ENCODE data around the gene DCAF4.
"Not testable (repeated sequence)": the region's sequence is repeated elsewhere in the genome, so short reads cannot be mapped to it uniquely, and the experiment has no call there.

The DCAF4 gene

DNA sequence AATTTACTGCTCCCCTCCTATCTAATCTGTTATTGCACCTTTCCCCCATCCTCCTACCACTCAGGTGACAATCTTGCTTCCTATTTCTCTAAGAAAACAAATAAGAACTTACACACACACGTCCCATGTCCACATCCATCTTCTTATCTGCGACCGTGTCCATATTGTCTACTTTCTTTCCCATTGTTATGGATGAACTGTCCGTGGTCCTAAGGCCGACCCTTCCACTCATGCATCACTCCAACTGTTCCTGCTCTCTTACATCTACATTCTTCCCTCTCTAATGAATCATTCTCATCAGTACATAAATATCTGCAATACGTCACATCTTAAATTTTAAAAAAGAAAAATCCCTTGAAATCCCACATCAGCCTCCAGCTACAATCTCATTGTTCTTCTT lies 70.7 kb downstream of the DCAF4 start:
- DNase-seq (ENCODE audit: extremely low spot score), result no peak
- TF ChIP-seq, protein P1, sequence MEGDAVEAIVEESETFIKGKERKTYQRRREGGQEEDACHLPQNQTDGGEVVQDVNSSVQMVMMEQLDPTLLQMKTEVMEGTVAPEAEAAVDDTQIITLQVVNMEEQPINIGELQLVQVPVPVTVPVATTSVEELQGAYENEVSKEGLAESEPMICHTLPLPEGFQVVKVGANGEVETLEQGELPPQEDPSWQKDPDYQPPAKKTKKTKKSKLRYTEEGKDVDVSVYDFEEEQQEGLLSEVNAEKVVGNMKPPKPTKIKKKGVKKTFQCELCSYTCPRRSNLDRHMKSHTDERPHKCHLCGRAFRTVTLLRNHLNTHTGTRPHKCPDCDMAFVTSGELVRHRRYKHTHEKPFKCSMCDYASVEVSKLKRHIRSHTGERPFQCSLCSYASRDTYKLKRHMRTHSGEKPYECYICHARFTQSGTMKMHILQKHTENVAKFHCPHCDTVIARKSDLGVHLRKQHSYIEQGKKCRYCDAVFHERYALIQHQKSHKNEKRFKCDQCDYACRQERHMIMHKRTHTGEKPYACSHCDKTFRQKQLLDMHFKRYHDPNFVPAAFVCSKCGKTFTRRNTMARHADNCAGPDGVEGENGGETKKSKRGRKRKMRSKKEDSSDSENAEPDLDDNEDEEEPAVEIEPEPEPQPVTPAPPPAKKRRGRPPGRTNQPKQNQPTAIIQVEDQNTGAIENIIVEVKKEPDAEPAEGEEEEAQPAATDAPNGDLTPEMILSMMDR (IDR thresholded peaks at IDR 0.05; ENCODE audit: control extremely low read depth, extremely low read depth, low read depth, missing control alignments), result no peak
- ChIA-PET CTCF (interaction anchor here (1.0 kb wide), 1 partner anchor 10 kb away, joined by 3 read pairs; no protein-coding TSS in a partner anchor), POLR2A (no interaction called here)

DNA sequence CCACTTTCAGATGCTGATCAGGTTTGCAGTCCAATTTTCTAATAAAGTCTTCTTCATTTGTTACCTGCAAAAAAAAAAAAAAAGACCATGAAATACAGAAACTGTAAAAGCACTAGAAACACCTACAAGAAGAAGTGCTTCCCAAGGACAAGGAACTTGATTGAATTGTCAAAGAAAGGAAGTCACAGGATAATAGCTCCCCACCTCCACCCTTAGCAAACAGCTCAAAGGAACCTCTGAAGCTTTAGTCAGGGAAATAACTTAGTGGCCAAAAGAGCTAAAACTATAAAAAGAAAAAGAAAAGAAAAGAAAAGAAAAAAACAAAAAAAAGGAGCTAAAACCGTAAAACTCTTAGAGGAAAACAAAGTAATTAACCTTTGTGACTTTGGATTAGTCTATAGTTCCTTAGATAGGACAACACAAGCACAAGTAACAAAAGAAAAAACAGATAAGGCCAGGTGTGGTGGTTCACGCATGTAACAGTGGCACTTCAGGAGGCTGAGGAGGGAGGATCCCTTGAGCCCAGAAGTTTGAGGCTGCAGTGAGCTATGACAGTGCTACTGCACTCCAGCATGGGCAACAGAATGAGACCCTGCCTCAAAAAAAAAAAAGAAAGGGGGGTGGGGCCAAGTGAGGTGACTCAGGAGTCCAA lies 72.1 kb downstream of the DCAF4 start:
- POLR2A ChIA-PET, result no interaction called here
- DNase-seq (ENCODE audit: extremely low spot score), result no peak
- CTCF ChIA-PET, result interaction anchor here (1.1 kb wide), 1 partner anchor 50 kb away, joined by 3 read pairs; no protein-coding TSS in a partner anchor

GRCh38 chr14:72999316-72999715 lies 73.1 kb downstream of the DCAF4 start:
- DNase-seq (ENCODE audit: extremely low spot score), result no peak
- ChIA-PET CTCF (interaction anchor here (1.3 kb wide), 1 partner anchor 51 kb away, joined by 3 read pairs; no protein-coding TSS in a partner anchor), POLR2A (no interaction called here)
- TF ChIP-seq, protein P1 (IDR thresholded peaks at IDR 0.05; ENCODE audit: control extremely low read depth, extremely low read depth, low read depth, missing control alignments), result no peak

More for the DNA sequence above, 72.1 kb downstream of the DCAF4 start:
- TF ChIP-seq, protein P1 (IDR thresholded peaks at IDR 0.05; ENCODE audit: control extremely low read depth, extremely low read depth, low read depth, missing control alignments), result no peak

GRCh38 chr14:73000073-73000472 lies 73.8 kb downstream of the DCAF4 start:
- ChIA-PET POLR2A (no interaction called here), CTCF (interaction anchor here (0.7 to 1.3 kb wide), 3 partner anchors 13 to 52 kb away, joined by 3 read pairs; no protein-coding TSS in a partner anchor)
- TF ChIP-seq, protein P1 (IDR thresholded peaks at IDR 0.05; ENCODE audit: control extremely low read depth, extremely low read depth, low read depth, missing control alignments), result no peak
- no peak for DNase-seq (ENCODE audit: extremely low spot score)

- TF ChIP-seq, protein P1 (IDR thresholded peaks at IDR 0.05; ENCODE audit: control extremely low read depth, extremely low read depth, low read depth, missing control alignments), result no peak
- CTCF ChIA-PET, result interaction anchor here (1.0 kb wide), 1 partner anchor 10 kb away, joined by 3 read pairs; no protein-coding TSS in a partner anchor
- DNase-seq (ENCODE audit: extremely low spot score), result no peak
- POLR2A ChIA-PET, result interaction anchor here (0.9 kb wide), 1 partner anchor 133 kb away, joined by 3 read pairs; the partner anchor contains the start of gene PSEN1
Measured at GRCh38 chr14:73003681-73004080, 77.4 kb downstream of the DCAF4 start.

- DNase-seq (ENCODE audit: extremely low spot score); POLR2A ChIA-PET: not testable (repeated sequence)
- CTCF ChIA-PET, result interaction anchor here (1.0 kb wide), 1 partner anchor 9 kb away, joined by 3 read pairs; no protein-coding TSS in a partner anchor
Measured at GRCh38 chr14:73004641-73005040, 78.4 kb downstream of the DCAF4 start.

- no peak for DNase-seq (ENCODE audit: extremely low spot score)
- ChIA-PET CTCF (no interaction called here), POLR2A (no interaction called here)
- TF ChIP-seq, protein P1 (IDR thresholded peaks at IDR 0.05; ENCODE audit: control extremely low read depth, extremely low read depth, low read depth, missing control alignments), result no peak
Measured at GRCh38 chr14:73007835-73008234, 81.6 kb downstream of the DCAF4 start.
